Central memory CD8-positive, alpha-beta T cell (primary cell): ENCODE data around the gene FRK.
"Not testable (repeated sequence)": the region's sequence is repeated elsewhere in the genome, so short reads cannot be mapped to it uniquely, and the experiment has no call there.

Experiments
- ATAC-seq: fragments of 150-1000 bp; cut with Tn5 transposase; replicated peaks from 2 replicates; pipeline ENCODE4 v1.10.0; 2022; ENCODE audit warnings: mild to moderate bottlenecking, moderate FRiP score, moderate number of reproducible peaks; ENCODE audit not compliant: poor library complexity, severe bottlenecking; ENCODE audit errors: extremely low read depth
- DNase-seq, 2 donors: peaks; one replicate each; pipeline ENCODE4 v3.0.0; 2021; ENCODE audit warnings: low spot score in 2 of 2
- H3K27ac Mint-ChIP-seq: one replicate; pipeline ENCODE4 v1.8.0; 2022; ENCODE audit warnings: low read depth, mild to moderate bottlenecking, moderate library complexity, mixed read lengths
- H3K27me3 Mint-ChIP-seq: one replicate; pipeline ENCODE4 v1.8.0; 2022; ENCODE audit warnings: mixed read lengths
- H3K36me3 Mint-ChIP-seq: one replicate; pipeline ENCODE4 v1.8.0; 2022; ENCODE audit warnings: mild to moderate bottlenecking, moderate library complexity, mixed read lengths; ENCODE audit not compliant: insufficient read depth
- H3K4me1 Mint-ChIP-seq: one replicate; pipeline ENCODE4 v1.8.0; 2022; ENCODE audit warnings: mixed read lengths
- H3K4me3 Mint-ChIP-seq: one replicate; pipeline ENCODE4 v1.8.0; 2022; ENCODE audit warnings: mild to moderate bottlenecking, moderate library complexity, mixed read lengths
- H3K9me3 Mint-ChIP-seq: one replicate; pipeline ENCODE4 v1.8.0; 2022; ENCODE audit warnings: mixed read lengths

Gene FRK

GRCh38 chr6:115898246-115898645, 162.4 kb downstream of the FRK start:
- Mint-ChIP-seq H3K36me3 (no peaks in the 10 kb centered on the region), H3K27ac (no peak overlapping the region), H3K4me3 (no peak overlapping the region), H3K4me1 (no peaks in the 10 kb centered on the region), H3K27me3 (no peaks in the 10 kb centered on the region), H3K9me3 (no peaks in the 10 kb centered on the region)
- DNase-seq (no peak), ATAC-seq (no peak)

- no peak for DNase-seq
- no peak overlapping the region for H3K27ac Mint-ChIP-seq
- no peaks in the 10 kb centered on the region for H3K9me3 Mint-ChIP-seq
- no peaks in the 10 kb centered on the region for H3K4me1 Mint-ChIP-seq
- ATAC-seq: no peak
- no peak overlapping the region for H3K4me3 Mint-ChIP-seq
- no peaks in the 10 kb centered on the region for H3K27me3 Mint-ChIP-seq
- no peaks in the 10 kb centered on the region for H3K36me3 Mint-ChIP-seq
These were observed 164.1 kb downstream of the FRK start for GRCh38 chr6:115896538-115897129.

GRCh38 chr6:115894426-115894992, 166.2 kb downstream of the FRK start:
- no peak overlapping the region for H3K27ac Mint-ChIP-seq
- no peak for DNase-seq
- no peaks in the 10 kb centered on the region for H3K9me3 Mint-ChIP-seq
- H3K4me1 Mint-ChIP-seq: no peaks in the 10 kb centered on the region
- H3K4me3 Mint-ChIP-seq: no peak overlapping the region
- no peaks in the 10 kb centered on the region for H3K27me3 Mint-ChIP-seq
- no peak for ATAC-seq
- no peaks in the 10 kb centered on the region for H3K36me3 Mint-ChIP-seq

- Mint-ChIP-seq H3K36me3 (no peaks in the 10 kb centered on the region), H3K27me3 (no peaks in the 10 kb centered on the region), H3K9me3 (no peaks in the 10 kb centered on the region), H3K27ac (no peak overlapping the region), H3K4me3 (no peak overlapping the region), H3K4me1 (no peaks in the 10 kb centered on the region)
- DNase-seq (no peak), ATAC-seq (no peak)
These were observed 168.9 kb downstream of the FRK start for GRCh38 chr6:115891750-115892149.

GRCh38 chr6:115891111-115891669, 169.5 kb downstream of the FRK start:
- no peaks in the 10 kb centered on the region for H3K4me1 Mint-ChIP-seq
- H3K4me3 Mint-ChIP-seq: no peak overlapping the region
- no peaks in the 10 kb centered on the region for H3K36me3 Mint-ChIP-seq
- DNase-seq: no peak
- H3K9me3 Mint-ChIP-seq: no peaks in the 10 kb centered on the region
- no peak overlapping the region for H3K27ac Mint-ChIP-seq
- no peak for ATAC-seq
- no peaks in the 10 kb centered on the region for H3K27me3 Mint-ChIP-seq

GRCh38 chr6:115890238-115890637, 170.5 kb downstream of the FRK start:
- no peak for ATAC-seq
- H3K4me3 Mint-ChIP-seq: no peak overlapping the region
- H3K36me3 Mint-ChIP-seq: no peaks in the 10 kb centered on the region
- no peaks in the 10 kb centered on the region for H3K27me3 Mint-ChIP-seq
- no peak for DNase-seq
- no peaks in the 10 kb centered on the region for H3K9me3 Mint-ChIP-seq
- no peak overlapping the region for H3K27ac Mint-ChIP-seq
- no peaks in the 10 kb centered on the region for H3K4me1 Mint-ChIP-seq

GRCh38 chr6:115888687-115889470, 171.8 kb downstream of the FRK start:
- H3K27me3 Mint-ChIP-seq, H3K4me1 Mint-ChIP-seq, H3K36me3 Mint-ChIP-seq, H3K4me3 Mint-ChIP-seq, H3K9me3 Mint-ChIP-seq, ATAC-seq, DNase-seq, H3K27ac Mint-ChIP-seq: not testable (repeated sequence)

GRCh38 chr6:115887891-115888290, 172.8 kb downstream of the FRK start:
- H3K27ac Mint-ChIP-seq: no peak overlapping the region
- no peaks in the 10 kb centered on the region for H3K4me1 Mint-ChIP-seq
- no peaks in the 10 kb centered on the region for H3K36me3 Mint-ChIP-seq
- no peak for ATAC-seq
- H3K4me3 Mint-ChIP-seq: no peak overlapping the region
- no peaks in the 10 kb centered on the region for H3K27me3 Mint-ChIP-seq
- no peaks in the 10 kb centered on the region for H3K9me3 Mint-ChIP-seq
- DNase-seq: no peak

- Mint-ChIP-seq H3K27me3 (no peaks in the 10 kb centered on the region), H3K4me3 (no peak overlapping the region), H3K4me1 (no peaks in the 10 kb centered on the region), H3K9me3 (no peaks in the 10 kb centered on the region), H3K36me3 (no peaks in the 10 kb centered on the region), H3K27ac (no peak overlapping the region)
- no peak for ATAC-seq
- DNase-seq: no peak
These were observed 174.9 kb downstream of the FRK start for GRCh38 chr6:115885636-115886366.

- no peak for ATAC-seq
- Mint-ChIP-seq H3K27me3 (no peaks in the 10 kb centered on the region), H3K27ac (no peak overlapping the region), H3K4me1 (no peaks in the 10 kb centered on the region), H3K9me3 (no peaks in the 10 kb centered on the region), H3K4me3 (no peak overlapping the region), H3K36me3 (no peaks in the 10 kb centered on the region)
- DNase-seq: no peak
These were observed 177.9 kb downstream of the FRK start for GRCh38 chr6:115882771-115883170.

GRCh38 chr6:115882174-115882573, 178.5 kb downstream of the FRK start:
- DNase-seq (no peak), ATAC-seq (no peak)
- H3K27ac Mint-ChIP-seq: no peak overlapping the region
- H3K27me3 Mint-ChIP-seq: no peaks in the 10 kb centered on the region
- H3K4me1 Mint-ChIP-seq: no peaks in the 10 kb centered on the region
- no peak overlapping the region for H3K4me3 Mint-ChIP-seq
- no peaks in the 10 kb centered on the region for H3K9me3 Mint-ChIP-seq
- H3K36me3 Mint-ChIP-seq: no peaks in the 10 kb centered on the region
